Spleen (tissue), 7 donors: ENCODE results near the gene ELAVL2.

Experiments
- CTCF ChIP-seq, 11 experiments: fragments of 200-600 bp in 7 of 11; fragments of 450-650 bp in 4 of 11; sonication (generic) in 4 of 11; IDR thresholded peaks in 8 of 11; conservative IDR thresholded peaks in 3 of 11; 1 replicate in 7 of 11; 2 replicates in 4 of 11; pipeline versions ENCODE4 v1.4.0 to v1.8.0; 2016 to 2021; ENCODE audit warnings: antibody characterized with exemption in 11 of 11, inconsistent platforms in 4 of 11, mild to moderate bottlenecking in 1 of 11
- POLR2A ChIP-seq, 3 donors: fragments of 450-650 bp; IDR thresholded peaks; one replicate each; pipeline ENCODE4 v1.5.1; 2017; ENCODE audit warnings: antibody characterized with exemption in 3 of 3, mild to moderate bottlenecking in 1 of 3
- POLR2AphosphoS5 ChIP-seq, 3 donors: sonication (generic); formaldehyde crosslinking; IDR thresholded peaks; one replicate each; pipeline ENCODE4 v1.5.1; 2017; ENCODE audit warnings: antibody characterized with exemption in 3 of 3
- donor health status: DM: no; HTN: no; CAD: no; lungs with moderate emphysema.
- donor health status: DM: no; HTN: no; CAD: no.
- donor health status: DM: no; HTN: no; CAD: no.

GRCh38 chr9:23741351-23741750, 84.7 kb downstream of the ELAVL2 start:
- TF ChIP-seq POLR2AphosphoS5 (IDR thresholded peaks at IDR 0.05) (no peak), CTCF (IDR thresholded peaks at IDR 0.05 in 8 of 11, conservative IDR thresholded peaks at IDR 0.05 in 3 of 11) (no peak), POLR2A (IDR thresholded peaks at IDR 0.05) (no peak)
